Thoracic aorta (tissue), 2 donors: Measurements from ENCODE around the gene MAMDC4. TPM values are rescaled to one million over a fixed set of nuclear protein-coding genes. Genes with fewer than 3 reads are reported as not detected.

ENCODE experiments used
- ATAC-seq: fragments of 150-250 bp; one replicate; pipeline ENCODE4 v1.8.0; 2017; ENCODE audit warnings: low read depth; ENCODE audit not compliant: insufficient number of reproducible peaks, low FRiP score
- DNase-seq: peaks from one replicate; pipeline ENCODE4 v3.0.0-alpha.2; 2020; ENCODE audit warnings: low spot score
- H3K27ac ChIP-seq, 2 donors: fragments of 200-600 bp; sonication (generic); 1 replicate in 1 of 2; 2 replicates in 1 of 2; pipeline ENCODE4 v1.5.1; 2016; ENCODE audit warnings: mild to moderate bottlenecking in 2 of 2, moderate library complexity in 2 of 2
- H3K27me3 ChIP-seq: fragments of 200-600 bp; sonication (generic); replicated peaks from 2 replicates; pipeline ENCODE4 v1.6.0; 2016; ENCODE audit warnings: mild to moderate bottlenecking; ENCODE audit not compliant: insufficient read depth
- H3K36me3 ChIP-seq: fragments of 200-600 bp; sonication (generic); one replicate; pipeline ENCODE4 v1.5.1; 2016
- H3K4me1 ChIP-seq, 2 donors: fragments of 200-600 bp; sonication (generic); 1 replicate in 1 of 2; 2 replicates in 1 of 2; pipeline versions ENCODE4 v1.5.1 to v1.6.0; 2016; ENCODE audit warnings: low read depth in 2 of 2, mild to moderate bottlenecking in 1 of 2; ENCODE audit not compliant: control insufficient read depth in 1 of 2
- H3K4me3 ChIP-seq: fragments of 200-600 bp; sonication (generic); 2 replicates; pipeline ENCODE4 v1.5.1; 2016; ENCODE audit warnings: mild to moderate bottlenecking
- H3K9me3 ChIP-seq: fragments of 200-600 bp; sonication (generic); 2 replicates; pipeline ENCODE4 v1.5.1; 2016
- total RNA-seq, 2 donors: library from RNA; depleted of rRNA; stranded (reverse); fragments of >200 nt; gene quantifications; one replicate each; pipeline versions ENCODE4 v1.1.0 to v1.2.3, GENCODE V29; 2016
- TF ChIP-seq, protein P1 (sequence below): fragments of 200-600 bp; sonication (generic); IDR thresholded peaks from one replicate; pipeline ENCODE4 v1.5.1; 2019; ENCODE audit warnings: antibody characterized with exemption

Gene MAMDC4
- total RNA-seq, 2 donors from 2014 or later, result 1.8 to 2.8 TPM

DNA sequence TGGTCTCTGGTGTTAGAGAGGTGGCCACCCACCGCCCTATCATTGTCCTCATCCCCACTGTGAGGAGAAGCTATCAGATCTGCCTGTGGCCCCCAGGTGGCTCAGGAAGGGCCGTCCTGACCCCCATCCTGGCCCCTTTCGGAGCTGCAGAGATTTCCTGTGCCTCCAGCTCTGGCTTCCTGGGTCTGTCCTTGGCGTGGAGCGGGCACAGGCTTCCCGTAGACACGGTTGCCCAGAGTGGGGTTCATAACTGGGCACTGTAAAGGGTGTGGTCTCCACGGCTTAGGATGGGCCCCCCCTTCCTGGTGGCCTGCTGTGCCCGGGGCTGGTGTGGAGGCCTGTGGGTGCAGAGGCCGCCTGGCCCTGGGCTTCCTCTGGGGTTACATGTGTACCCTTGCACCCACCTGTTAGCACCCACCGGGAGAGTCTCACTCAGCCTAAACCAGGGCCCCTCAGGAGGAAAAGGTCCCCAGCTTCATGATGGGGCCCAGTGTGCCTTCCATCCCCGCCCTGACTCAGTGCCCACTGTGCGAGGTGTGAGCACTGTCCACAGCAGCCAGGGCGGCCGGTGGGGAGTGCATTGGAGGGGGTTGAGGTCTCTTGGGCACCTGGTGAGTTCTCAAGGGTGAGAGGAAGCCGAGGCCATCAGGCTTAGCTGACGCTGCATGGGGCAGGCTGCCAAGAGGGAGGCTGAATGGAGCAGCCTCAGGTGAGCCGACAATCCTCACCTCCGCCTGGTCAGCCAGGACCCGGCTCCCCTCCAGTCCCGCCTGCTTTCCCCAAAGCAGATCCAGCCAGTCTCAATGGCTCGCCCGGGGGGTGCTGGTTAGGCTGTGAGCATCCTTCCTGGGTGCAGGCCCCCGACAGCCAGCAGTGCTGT is 25.2 kb upstream of the MAMDC4 start:
- no peak for ATAC-seq

DNA sequence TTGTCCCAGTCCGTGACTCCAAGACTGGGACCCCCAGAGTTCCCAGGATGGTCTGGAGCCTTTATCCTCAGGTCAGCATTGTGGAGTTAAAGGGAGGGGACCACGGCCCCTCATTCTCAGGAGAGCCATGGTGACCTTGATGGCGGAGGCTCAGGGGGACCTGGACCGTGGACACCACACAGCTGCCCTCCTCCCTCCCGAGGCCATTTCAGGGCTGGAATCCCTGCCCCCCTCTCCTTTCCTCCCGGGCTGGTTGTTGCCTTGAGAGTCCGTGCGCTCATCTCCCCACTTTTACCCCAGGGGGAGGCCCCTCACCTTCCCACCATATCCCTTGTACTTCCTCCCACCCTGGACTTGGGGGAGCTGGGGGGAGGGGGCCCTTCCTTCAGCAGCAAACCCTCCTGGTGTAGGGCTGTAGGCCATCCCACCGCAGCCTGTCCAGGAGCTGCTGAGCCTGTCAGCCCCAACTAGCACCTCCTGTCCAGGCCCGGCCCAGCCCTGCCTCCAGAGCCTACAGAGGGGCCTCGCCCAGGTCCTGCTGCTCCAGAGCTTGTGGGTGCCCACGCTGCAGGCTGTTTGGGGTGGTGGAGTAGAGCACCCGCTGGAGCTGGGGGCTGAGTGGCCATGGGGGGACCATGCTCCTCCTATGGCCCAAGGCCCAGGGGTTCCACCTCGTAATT is 24.2 kb upstream of the MAMDC4 start:
- no peaks in the 10 kb centered on the region for H3K27me3 ChIP-seq
- H3K4me3 ChIP-seq, result no peak overlapping the region
- TF ChIP-seq, protein P1, sequence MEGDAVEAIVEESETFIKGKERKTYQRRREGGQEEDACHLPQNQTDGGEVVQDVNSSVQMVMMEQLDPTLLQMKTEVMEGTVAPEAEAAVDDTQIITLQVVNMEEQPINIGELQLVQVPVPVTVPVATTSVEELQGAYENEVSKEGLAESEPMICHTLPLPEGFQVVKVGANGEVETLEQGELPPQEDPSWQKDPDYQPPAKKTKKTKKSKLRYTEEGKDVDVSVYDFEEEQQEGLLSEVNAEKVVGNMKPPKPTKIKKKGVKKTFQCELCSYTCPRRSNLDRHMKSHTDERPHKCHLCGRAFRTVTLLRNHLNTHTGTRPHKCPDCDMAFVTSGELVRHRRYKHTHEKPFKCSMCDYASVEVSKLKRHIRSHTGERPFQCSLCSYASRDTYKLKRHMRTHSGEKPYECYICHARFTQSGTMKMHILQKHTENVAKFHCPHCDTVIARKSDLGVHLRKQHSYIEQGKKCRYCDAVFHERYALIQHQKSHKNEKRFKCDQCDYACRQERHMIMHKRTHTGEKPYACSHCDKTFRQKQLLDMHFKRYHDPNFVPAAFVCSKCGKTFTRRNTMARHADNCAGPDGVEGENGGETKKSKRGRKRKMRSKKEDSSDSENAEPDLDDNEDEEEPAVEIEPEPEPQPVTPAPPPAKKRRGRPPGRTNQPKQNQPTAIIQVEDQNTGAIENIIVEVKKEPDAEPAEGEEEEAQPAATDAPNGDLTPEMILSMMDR, result no peak
- no peaks in the 10 kb centered on the region for H3K4me1 ChIP-seq
- DNase-seq, result no peak
- no peak overlapping the region for H3K27ac ChIP-seq
- ATAC-seq, result no peak
- no peaks in the 10 kb centered on the region for H3K9me3 ChIP-seq
- peaks cover 56% of the 10 kb centered on the region for H3K36me3 ChIP-seq

More for the DNA sequence above, 25.2 kb upstream of the MAMDC4 start:
- peaks cover 0 to under 1% of the 10 kb centered on the region in 2 donors for H3K4me1 ChIP-seq
- no peak overlapping the region for H3K4me3 ChIP-seq
- no peaks in the 10 kb centered on the region for H3K27me3 ChIP-seq
- DNase-seq, result no peak
- TF ChIP-seq, protein P1, result no peak
- H3K27ac ChIP-seq, result no peak overlapping the region
- H3K9me3 ChIP-seq, result no peaks in the 10 kb centered on the region
- H3K36me3 ChIP-seq, result peaks cover 56% of the 10 kb centered on the region

DNA sequence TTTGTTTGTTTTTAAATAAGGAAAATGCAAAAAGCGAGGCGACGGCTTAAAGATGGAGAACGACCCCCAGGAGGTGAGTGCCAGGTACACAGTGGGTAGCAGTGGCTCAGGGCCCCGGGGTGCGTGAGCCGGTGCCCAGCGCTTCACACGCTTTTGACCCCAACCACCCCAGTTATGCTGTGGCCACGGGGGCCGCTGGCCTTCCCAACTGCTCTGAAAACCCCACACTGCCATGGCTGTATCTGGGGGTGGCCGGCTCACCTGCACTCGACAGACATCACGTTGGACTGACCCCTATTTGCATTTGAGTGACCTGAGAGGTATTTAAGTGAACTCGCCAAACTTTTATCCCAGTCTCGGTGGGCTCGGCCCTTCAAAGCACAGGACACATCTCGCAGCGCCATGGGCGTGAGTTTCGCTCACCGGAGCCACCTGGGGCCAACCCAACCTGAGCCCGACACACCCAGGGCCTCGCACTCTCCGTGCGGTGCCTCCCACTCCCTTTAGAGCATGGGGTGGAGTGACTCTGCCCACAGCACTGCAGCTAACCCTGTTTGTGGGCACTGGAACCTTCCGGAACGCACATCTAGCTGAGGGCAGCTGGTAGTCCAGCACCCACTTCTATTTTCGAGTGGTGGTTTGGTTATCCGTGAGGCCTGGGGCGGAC is 23.5 kb upstream of the MAMDC4 start:
- H3K4me3 ChIP-seq, result no peak overlapping the region
- H3K4me1 ChIP-seq, result no peaks in the 10 kb centered on the region
- no peaks in the 10 kb centered on the region for H3K27me3 ChIP-seq
- ATAC-seq, result no peak
- H3K27ac ChIP-seq, result no peak overlapping the region
- peaks cover 53% of the 10 kb centered on the region for H3K36me3 ChIP-seq
- TF ChIP-seq, protein P1, result no peak
- DNase-seq, result no peak
- H3K9me3 ChIP-seq, result no peaks in the 10 kb centered on the region

DNA sequence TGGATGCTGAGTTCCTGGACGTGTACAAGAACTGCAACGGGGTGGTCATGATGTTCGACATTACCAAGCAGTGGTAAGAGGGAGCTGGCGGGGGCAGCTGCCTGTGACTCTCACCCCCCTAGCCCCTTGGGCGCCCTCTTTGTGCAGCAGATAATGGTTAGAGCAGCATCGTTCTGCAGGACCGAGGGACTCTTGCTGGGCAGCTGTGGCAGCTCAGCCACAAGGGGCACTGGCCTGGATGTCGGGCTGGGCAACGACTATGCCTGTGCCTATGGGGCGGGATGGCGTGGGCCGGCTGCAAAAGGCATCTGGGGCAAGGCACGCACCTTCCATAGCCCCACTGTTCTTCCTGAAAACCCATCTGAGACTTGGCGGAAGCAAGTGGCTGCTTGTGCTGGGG is 22.7 kb upstream of the MAMDC4 start:
- TF ChIP-seq, protein P1, result no peak
- Histone ChIP-seq H3K36me3 (peaks cover 48% of the 10 kb centered on the region), H3K27ac (no peak overlapping the region), H3K27me3 (no peaks in the 10 kb centered on the region), H3K4me3 (no peak overlapping the region), H3K9me3 (no peaks in the 10 kb centered on the region), H3K4me1 (no peaks in the 10 kb centered on the region)
- DNase-seq (no peak), ATAC-seq (no peak)
